ENCODE measurements around the gene NCOA6. TPM values are rescaled to one million over a fixed set of nuclear protein-coding genes. Genes with fewer than 3 reads are reported as not detected.

Gene NCOA6
- total and polyA plus RNA-seq, 3 experiments from 2014 or later = 11.4 to 23.1 (median 22.7) TPM

DNA sequence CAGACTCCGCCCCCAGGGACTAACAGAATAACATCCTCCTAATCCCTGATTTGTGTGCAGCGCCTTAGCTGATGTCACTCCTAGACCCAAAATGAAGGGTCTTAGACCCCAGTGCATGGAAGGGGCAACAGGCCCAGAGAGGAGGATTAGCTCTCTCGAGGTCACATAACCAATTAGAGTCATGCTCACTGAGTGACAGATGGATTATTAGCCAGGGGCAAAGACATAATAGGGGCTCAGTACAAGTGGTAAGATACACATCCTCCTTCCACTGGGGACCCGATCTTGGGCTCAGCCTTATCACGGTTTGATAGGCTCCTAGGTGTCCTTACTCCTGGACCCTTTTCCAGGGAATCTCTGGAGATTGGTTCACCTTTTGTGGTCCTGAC, 120.4 kb downstream of the NCOA6 start:
- peak overlapping the region; percentile 88 to 96 (median 93) for H3K4me3 Mint-ChIP-seq
- no peak for DNase-seq
- H3K9me3 ChIP-seq (ENCODE audit: low read length) = no peaks in the 10 kb centered on the region
- CTCF ChIA-PET = interaction anchor here (0.7 to 2.1 kb wide), 2 partner anchors 167 to 392 kb away, joined by 4 to 7 read pairs; no protein-coding TSS in a partner anchor
- POLR2A ChIA-PET = no interaction called here
- peak overlapping the region; percentile 96 to 100 (median 98) for H3K27ac Mint-ChIP-seq
- H3K4me3 ChIP-seq (ENCODE audit: low read length) = peak overlapping the region; percentile 81
- H3K27me3 ChIP-seq (ENCODE audit: insufficient read depth, low read length, poor library complexity, severe bottlenecking) = no peaks in the 10 kb centered on the region
- H3K27ac ChIP-seq (ENCODE audit: low read depth, low read length) = peak overlapping the region; percentile 96
- H3K9me3 Mint-ChIP-seq = no peaks in the 10 kb centered on the region
- H3K4me1 ChIP-seq (ENCODE audit: insufficient read depth, low read length) = peaks cover 16% of the 10 kb centered on the region
- peaks cover 3 to 4% of the 10 kb centered on the region in 2 donors for H3K27me3 Mint-ChIP-seq
- H3K4me1 Mint-ChIP-seq = peaks cover 17 to 34% (median 20%) of the 10 kb centered on the region in 3 donors
- H3K36me3 ChIP-seq (ENCODE audit: insufficient read depth, low read length) = no peaks in the 10 kb centered on the region
- H3K36me3 Mint-ChIP-seq = peaks cover 0 to 5% (median 0%) of the 10 kb centered on the region in 3 donors

DNA sequence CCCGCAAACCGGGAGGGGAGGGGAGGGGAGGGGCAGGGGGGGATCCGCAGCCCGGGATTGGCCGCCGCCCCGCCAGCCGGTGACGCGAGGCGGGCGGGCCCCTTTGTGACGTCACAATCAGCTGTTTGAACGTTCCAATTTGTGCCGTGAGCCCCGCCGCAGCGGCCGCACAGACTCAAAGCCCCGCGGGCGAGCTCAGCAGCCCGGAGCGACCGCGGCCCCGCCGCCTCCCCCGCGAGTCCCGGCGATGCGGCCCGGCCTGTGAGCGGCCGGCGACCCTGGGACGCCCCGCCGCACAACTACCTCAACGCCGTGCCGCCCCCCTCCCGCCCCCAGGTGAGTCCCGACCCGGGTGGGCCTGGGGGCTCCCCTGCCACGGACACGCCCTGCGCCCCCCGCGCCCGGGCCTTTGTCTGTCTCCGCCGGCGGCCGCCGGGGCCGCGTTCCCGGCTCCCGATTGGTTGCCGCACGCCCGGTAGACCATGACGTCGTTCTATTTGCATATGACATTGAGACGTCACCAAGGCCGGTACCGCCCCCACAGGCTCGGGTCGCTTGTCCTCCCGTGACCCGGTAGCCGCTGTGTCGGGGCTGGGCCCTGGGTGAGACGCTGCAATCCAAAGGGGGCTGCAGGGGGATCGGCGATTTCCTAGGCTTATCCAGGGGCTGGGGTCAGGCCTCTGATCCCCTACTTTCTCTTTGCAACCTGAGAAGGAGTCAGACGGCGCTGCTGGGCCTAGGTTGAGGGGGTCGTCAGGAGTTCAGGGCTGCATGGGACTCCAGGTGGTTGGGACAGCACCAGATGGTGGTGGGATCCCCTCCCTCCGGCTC, 121.1 kb downstream of the NCOA6 start, which contains the start of gene TP53INP2:
Gene TP53INP2 (plus strand): TSS at position 168 of the 831 bp plus-strand sequence. CDS start 4,396 bp downstream, outside the sequence.
- ChIA-PET POLR2A (interaction anchor here (0.7 to 1.3 kb wide), 3 partner anchors 23 to 188 kb away, joined by 3 to 9 read pairs (median 5); partner anchors contain the start of genes DYNLRB1 and PIGU), CTCF (interaction anchor here (1.4 to 2.2 kb wide), 3 partner anchors 65 to 392 kb away, joined by 4 to 9 read pairs (median 7); no protein-coding TSS in a partner anchor)
- H3K27me3 Mint-ChIP-seq = peaks cover 3 to 4% of the 10 kb centered on the region in 2 donors
- peak within 1 kb of the TSS; percentile 96 to 100 (median 98) for H3K27ac Mint-ChIP-seq
- Histone ChIP-seq H3K27me3 (ENCODE audit: insufficient read depth, low read length, poor library complexity, severe bottlenecking) (no peaks in the 10 kb centered on the region), H3K27ac (ENCODE audit: low read depth, low read length) (peak within 1 kb of the TSS; percentile 96), H3K4me3 (ENCODE audit: low read length) (peak within 1 kb of the TSS; percentile 81), H3K4me1 (ENCODE audit: insufficient read depth, low read length) (peaks cover 16% of the 10 kb centered on the region), H3K9me3 (ENCODE audit: low read length) (no peaks in the 10 kb centered on the region), H3K36me3 (ENCODE audit: insufficient read depth, low read length) (no peaks in the 10 kb centered on the region)
- H3K4me3 Mint-ChIP-seq = peak within 1 kb of the TSS; percentile 93 to 96 (median 94)
- H3K4me1 Mint-ChIP-seq = peaks cover 17 to 34% (median 20%) of the 10 kb centered on the region in 3 donors
- peaks cover 0 to 5% (median 0%) of the 10 kb centered on the region in 3 donors for H3K36me3 Mint-ChIP-seq
- no peaks in the 10 kb centered on the region for H3K9me3 Mint-ChIP-seq
- DNase-seq = peak; percentile 88 to 94 (median 90)

DNA sequence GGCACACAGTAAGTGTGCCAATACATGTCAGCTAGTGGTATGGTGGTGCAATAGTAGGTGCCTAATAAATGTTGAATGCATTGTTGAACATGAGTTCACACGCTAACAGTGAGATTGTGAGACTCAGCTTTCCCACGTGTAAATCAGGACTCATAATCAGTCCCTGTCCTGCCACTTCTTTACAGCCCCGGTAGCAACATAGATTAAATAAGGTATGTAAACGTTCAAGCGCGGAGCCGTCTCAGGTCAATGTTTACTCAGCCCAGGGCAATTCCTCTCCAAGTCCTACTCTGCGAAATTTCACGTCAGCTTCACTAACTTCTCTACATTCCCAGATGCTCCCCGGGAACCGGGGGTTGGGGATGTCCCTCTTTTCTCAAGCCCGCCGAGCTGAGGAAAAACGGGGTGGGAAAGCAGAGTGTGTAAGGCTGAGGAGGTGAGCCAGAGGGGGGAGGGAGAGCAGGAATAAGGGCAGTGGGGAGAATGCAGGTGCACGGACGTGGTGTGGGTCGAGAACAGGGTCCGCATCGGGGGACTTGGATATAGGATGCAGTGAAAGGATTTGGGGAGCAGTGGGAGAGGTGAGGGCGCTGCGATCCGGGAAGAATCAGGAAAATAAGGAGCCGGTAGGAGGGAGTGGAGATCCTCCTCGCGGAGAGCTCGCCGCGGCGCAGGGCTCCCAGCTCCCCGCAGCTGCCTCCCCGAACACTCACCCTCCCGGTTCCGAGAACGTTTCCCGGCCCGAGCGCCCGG, 121.9 kb downstream of the NCOA6 start:
- ChIA-PET CTCF (interaction anchor here (1.4 to 2.2 kb wide), 2 partner anchors 66 to 391 kb away, joined by 4 to 9 read pairs; no protein-coding TSS in a partner anchor), POLR2A (interaction anchor here (1.2 to 1.3 kb wide), 2 partner anchors 26 to 187 kb away, joined by 5 to 9 read pairs; partner anchors contain the start of genes DYNLRB1 and PIGU)
- H3K4me1 ChIP-seq (ENCODE audit: insufficient read depth, low read length) = peaks cover 16% of the 10 kb centered on the region
- Mint-ChIP-seq H3K36me3 (peaks cover 0 to 4% (median 0%) of the 10 kb centered on the region in 3 donors), H3K4me3 (peak overlapping the region; percentile 93 to 94 (median 93)), H3K9me3 (no peaks in the 10 kb centered on the region), H3K27ac (peak overlapping the region; percentile 94 to 99 (median 97)), H3K4me1 (peaks cover 17 to 32% (median 19%) of the 10 kb centered on the region in 3 donors), H3K27me3 (peaks cover 3 to 4% of the 10 kb centered on the region in 2 donors)
- H3K27me3 ChIP-seq (ENCODE audit: insufficient read depth, low read length, poor library complexity, severe bottlenecking) = no peaks in the 10 kb centered on the region
- no peak for DNase-seq
- H3K9me3 ChIP-seq (ENCODE audit: low read length) = no peaks in the 10 kb centered on the region
- H3K4me3 ChIP-seq (ENCODE audit: low read length) = peak overlapping the region; percentile 81
- peak overlapping the region; percentile 96 for H3K27ac ChIP-seq (ENCODE audit: low read depth, low read length)
- no peaks in the 10 kb centered on the region for H3K36me3 ChIP-seq (ENCODE audit: insufficient read depth, low read length)

DNA sequence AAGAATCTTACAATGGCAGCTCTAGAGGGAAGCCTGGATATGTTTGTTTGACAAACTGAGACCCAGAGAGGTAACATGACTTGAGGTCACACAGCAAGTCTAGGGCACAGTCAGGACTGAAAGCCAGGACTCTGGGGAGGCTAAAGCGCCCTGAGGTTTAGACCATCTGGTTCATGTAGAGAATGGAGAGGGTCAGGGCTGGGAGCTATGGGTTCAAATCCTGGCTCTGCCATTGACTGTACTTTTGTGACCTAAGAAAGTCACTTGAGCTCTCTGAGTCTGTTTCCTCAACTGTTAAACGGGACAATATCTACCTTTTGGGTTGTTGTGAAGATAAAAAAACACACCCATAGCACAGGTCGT, 122.4 kb downstream of the NCOA6 start:
- H3K27ac ChIP-seq (ENCODE audit: low read depth, low read length) = no peak overlapping the region
- peak overlapping the region; percentile 94 to 99 (median 97) for H3K27ac Mint-ChIP-seq
- peak overlapping the region; percentile 93 to 94 (median 93) for H3K4me3 Mint-ChIP-seq
- no peaks in the 10 kb centered on the region for H3K27me3 ChIP-seq (ENCODE audit: insufficient read depth, low read length, poor library complexity, severe bottlenecking)
- DNase-seq = no peak
- peaks cover 3 to 4% of the 10 kb centered on the region in 2 donors for H3K27me3 Mint-ChIP-seq
- no peak overlapping the region for H3K4me3 ChIP-seq (ENCODE audit: low read length)
- peaks cover 16 to 26% (median 16%) of the 10 kb centered on the region in 3 donors for H3K4me1 Mint-ChIP-seq
- peaks cover 16% of the 10 kb centered on the region for H3K4me1 ChIP-seq (ENCODE audit: insufficient read depth, low read length)
- ChIA-PET POLR2A (no interaction called here), CTCF (interaction anchor here (1.4 to 2.2 kb wide), 2 partner anchors 67 to 390 kb away, joined by 4 to 9 read pairs; no protein-coding TSS in a partner anchor)
- H3K36me3 Mint-ChIP-seq = peaks cover 0 to 4% (median 0%) of the 10 kb centered on the region in 3 donors
- H3K36me3 ChIP-seq (ENCODE audit: insufficient read depth, low read length) = no peaks in the 10 kb centered on the region
- no peaks in the 10 kb centered on the region for H3K9me3 Mint-ChIP-seq
- H3K9me3 ChIP-seq (ENCODE audit: low read length) = no peaks in the 10 kb centered on the region

DNA sequence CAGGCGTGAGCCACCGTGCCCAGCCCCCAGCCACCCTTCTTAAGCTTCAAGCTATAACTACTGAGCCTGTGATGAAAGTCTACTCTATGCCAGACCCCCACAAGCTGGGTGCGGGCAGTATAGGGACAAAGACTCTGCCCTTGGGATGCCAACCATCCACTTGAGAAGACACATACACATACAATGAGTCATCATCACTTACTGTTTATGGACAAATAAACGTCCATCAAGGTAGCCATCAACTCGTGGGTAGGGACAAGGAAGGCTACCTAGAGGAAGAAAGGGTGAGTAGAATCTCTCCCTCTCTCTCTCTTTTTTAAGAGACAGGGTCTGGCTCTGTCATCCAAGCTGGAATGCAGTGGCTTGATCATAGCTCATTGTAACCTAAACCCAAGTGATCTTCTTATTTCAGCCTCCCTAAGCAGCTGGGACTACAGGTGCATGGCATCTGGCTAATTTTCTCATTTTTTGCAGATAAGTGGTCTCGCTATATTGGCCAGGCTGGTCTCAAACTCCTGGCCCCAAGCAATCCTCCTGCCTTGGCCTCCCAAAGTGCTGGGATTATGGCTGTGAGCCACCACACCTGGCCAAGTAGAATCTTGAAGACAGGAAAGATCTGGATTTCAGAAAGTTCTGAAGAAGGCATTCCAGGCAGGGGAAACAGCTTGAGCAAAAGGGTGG, 123.9 kb downstream of the NCOA6 start:
- CTCF ChIA-PET = interaction anchor here (1.1 to 1.8 kb wide), 2 partner anchors 23 to 389 kb away, joined by 3 to 7 read pairs; no protein-coding TSS in a partner anchor
- POLR2A ChIA-PET = interaction anchor here (0.5 kb wide), 1 partner anchor 369 kb away, joined by 3 read pairs; no protein-coding TSS in a partner anchor
- no peaks in the 10 kb centered on the region for H3K9me3 ChIP-seq (ENCODE audit: low read length)

DNA sequence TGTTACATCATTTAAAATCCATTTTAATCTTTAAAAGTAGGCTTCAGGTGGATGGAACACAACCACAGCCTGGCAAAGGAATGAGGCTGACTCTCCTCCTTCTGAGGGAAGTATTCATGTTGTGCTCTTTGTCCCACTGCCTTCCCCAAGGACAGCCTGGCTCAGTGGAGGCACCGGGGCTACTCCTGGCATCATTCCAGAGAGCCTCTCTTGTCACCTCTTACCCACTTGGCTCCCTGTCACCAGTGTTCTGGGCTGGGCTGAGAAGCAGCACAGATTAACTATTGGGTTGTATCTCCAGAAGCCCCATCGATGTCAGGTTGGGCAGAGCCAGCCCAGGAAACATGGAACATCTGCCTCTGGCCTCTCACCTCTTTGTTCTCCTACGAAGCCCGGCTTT, 132.0 kb downstream of the NCOA6 start:
- Histone ChIP-seq H3K27ac (ENCODE audit: low read depth, low read length) (no peak overlapping the region), H3K27me3 (ENCODE audit: insufficient read depth, low read length, poor library complexity, severe bottlenecking) (no peaks in the 10 kb centered on the region), H3K4me1 (ENCODE audit: insufficient read depth, low read length) (no peaks in the 10 kb centered on the region), H3K4me3 (ENCODE audit: low read length) (no peak overlapping the region), H3K36me3 (ENCODE audit: insufficient read depth, low read length) (no peaks in the 10 kb centered on the region), H3K9me3 (ENCODE audit: low read length) (no peaks in the 10 kb centered on the region)
- no peak for DNase-seq
- H3K4me3 Mint-ChIP-seq = no peak overlapping the region
- H3K36me3 Mint-ChIP-seq = no peaks in the 10 kb centered on the region
- H3K9me3 Mint-ChIP-seq = no peaks in the 10 kb centered on the region
- POLR2A ChIA-PET = no interaction called here
- no peaks in the 10 kb centered on the region for H3K4me1 Mint-ChIP-seq
- CTCF ChIA-PET = no interaction called here
- H3K27me3 Mint-ChIP-seq = no peaks in the 10 kb centered on the region
- H3K27ac Mint-ChIP-seq = peak overlapping the region in 1 of 8 donors; percentile 54

More for the DNA sequence above, 123.9 kb downstream of the NCOA6 start:
- Histone ChIP-seq H3K27me3 (ENCODE audit: insufficient read depth, low read length, poor library complexity, severe bottlenecking) (no peaks in the 10 kb centered on the region), H3K27ac (ENCODE audit: low read depth, low read length) (no peak overlapping the region), H3K36me3 (ENCODE audit: insufficient read depth, low read length) (no peaks in the 10 kb centered on the region), H3K4me3 (ENCODE audit: low read length) (no peak overlapping the region), H3K4me1 (ENCODE audit: insufficient read depth, low read length) (peaks cover 16% of the 10 kb centered on the region)
- Mint-ChIP-seq H3K9me3 (no peaks in the 10 kb centered on the region), H3K27me3 (peaks cover 3 to 4% of the 10 kb centered on the region in 2 donors), H3K36me3 (peaks cover 0 to 4% (median 0%) of the 10 kb centered on the region in 3 donors), H3K4me1 (peaks cover 16 to 26% (median 16%) of the 10 kb centered on the region in 3 donors), H3K27ac (peak overlapping the region in 3 of 8 donors; percentile 45 to 97 (median 57)), H3K4me3 (peak overlapping the region in 5 of 7 donors; percentile 0 to 93 (median 59))
- DNase-seq = no peak

DNA sequence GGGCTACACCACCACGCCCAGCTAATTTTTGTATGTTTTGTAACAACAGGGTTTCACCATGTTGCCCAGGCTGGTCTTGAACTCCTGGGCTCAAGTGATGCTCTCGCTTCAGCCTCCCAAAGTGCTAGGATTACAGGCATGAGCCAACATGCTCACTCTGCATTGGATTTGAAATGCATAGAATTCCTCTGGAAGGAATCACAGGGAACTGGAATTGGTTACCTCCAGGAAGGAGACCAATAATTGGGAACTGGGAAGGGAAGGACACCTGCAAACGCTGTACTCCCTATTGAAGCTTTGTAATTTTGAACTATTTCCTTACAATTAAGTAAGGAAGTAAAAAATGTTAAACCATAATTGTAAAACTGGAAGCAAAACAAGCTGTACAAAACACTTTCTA, 133.6 kb downstream of the NCOA6 start:
- CTCF ChIA-PET = no interaction called here
- Histone ChIP-seq H3K27me3 (ENCODE audit: insufficient read depth, low read length, poor library complexity, severe bottlenecking) (no peaks in the 10 kb centered on the region), H3K9me3 (ENCODE audit: low read length) (no peaks in the 10 kb centered on the region), H3K36me3 (ENCODE audit: insufficient read depth, low read length) (no peaks in the 10 kb centered on the region), H3K4me3 (ENCODE audit: low read length) (no peak overlapping the region), H3K27ac (ENCODE audit: low read depth, low read length) (no peak overlapping the region), H3K4me1 (ENCODE audit: insufficient read depth, low read length) (no peaks in the 10 kb centered on the region)
- H3K27ac Mint-ChIP-seq = no peak overlapping the region
- no peaks in the 10 kb centered on the region for H3K36me3 Mint-ChIP-seq
- no peaks in the 10 kb centered on the region for H3K9me3 Mint-ChIP-seq
- POLR2A ChIA-PET = no interaction called here
- no peak overlapping the region for H3K4me3 Mint-ChIP-seq
- no peak for DNase-seq
- no peaks in the 10 kb centered on the region for H3K4me1 Mint-ChIP-seq
- H3K27me3 Mint-ChIP-seq = no peaks in the 10 kb centered on the region
